Activated naive CD4-positive, alpha-beta T cell treated with anti-CD3 and anti-CD28 coated beads, Interleukin-2, amount 50 U/mL, for 72 hours (primary cell): ENCODE results near the gene SSMEM1. TPM values are rescaled to one million over a fixed set of nuclear protein-coding genes. Genes with fewer than 3 reads are reported as not detected.
"Not testable (repeated sequence)": the region's sequence is repeated elsewhere in the genome, so short reads cannot be mapped to it uniquely, and the experiment has no call there.

ENCODE experiments used
- ATAC-seq, 2 donors: fragments of 150-1000 bp; cut with Tn5 transposase; 2 replicates each; pipeline ENCODE4 v1.10.0; 2021; ENCODE audit warnings: mild to moderate bottlenecking in 2 of 2, moderate library complexity in 2 of 2
- DNase-seq, 2 donors: peaks; one replicate each; pipeline ENCODE4 v3.0.0; 2021 to 2022; ENCODE audit warnings: low spot score in 2 of 2
- H3K27ac Mint-ChIP-seq, 2 donors: one replicate each; pipeline ENCODE4 v1.8.0; 2022; ENCODE audit warnings: mild to moderate bottlenecking in 2 of 2, mixed read lengths in 2 of 2
- H3K36me3 Mint-ChIP-seq, 2 donors: one replicate each; pipeline ENCODE4 v1.8.0; 2022; ENCODE audit warnings: mixed read lengths in 2 of 2
- H3K9me3 Mint-ChIP-seq, 2 donors: one replicate each; pipeline ENCODE4 v1.8.0; 2022; ENCODE audit warnings: mixed read lengths in 2 of 2
- total RNA-seq, 2 donors: library from RNA; stranded (reverse); gene quantifications; one replicate each; pipeline ENCODE4 v1.2.3, GENCODE V29; 2022

SSMEM1 gene
- total RNA-seq, 2 donors from 2014 or later = not detected

GRCh38 chr7:130201796-130202195 is 5.9 kb upstream of the SSMEM1 start:
- Mint-ChIP-seq H3K27ac (no peak overlapping the region), H3K36me3 (peaks cover 32% of the 10 kb centered on the region in 2 donors), H3K9me3 (no peaks in the 10 kb centered on the region)
- DNase-seq = no peak
- no peak for ATAC-seq

DNA sequence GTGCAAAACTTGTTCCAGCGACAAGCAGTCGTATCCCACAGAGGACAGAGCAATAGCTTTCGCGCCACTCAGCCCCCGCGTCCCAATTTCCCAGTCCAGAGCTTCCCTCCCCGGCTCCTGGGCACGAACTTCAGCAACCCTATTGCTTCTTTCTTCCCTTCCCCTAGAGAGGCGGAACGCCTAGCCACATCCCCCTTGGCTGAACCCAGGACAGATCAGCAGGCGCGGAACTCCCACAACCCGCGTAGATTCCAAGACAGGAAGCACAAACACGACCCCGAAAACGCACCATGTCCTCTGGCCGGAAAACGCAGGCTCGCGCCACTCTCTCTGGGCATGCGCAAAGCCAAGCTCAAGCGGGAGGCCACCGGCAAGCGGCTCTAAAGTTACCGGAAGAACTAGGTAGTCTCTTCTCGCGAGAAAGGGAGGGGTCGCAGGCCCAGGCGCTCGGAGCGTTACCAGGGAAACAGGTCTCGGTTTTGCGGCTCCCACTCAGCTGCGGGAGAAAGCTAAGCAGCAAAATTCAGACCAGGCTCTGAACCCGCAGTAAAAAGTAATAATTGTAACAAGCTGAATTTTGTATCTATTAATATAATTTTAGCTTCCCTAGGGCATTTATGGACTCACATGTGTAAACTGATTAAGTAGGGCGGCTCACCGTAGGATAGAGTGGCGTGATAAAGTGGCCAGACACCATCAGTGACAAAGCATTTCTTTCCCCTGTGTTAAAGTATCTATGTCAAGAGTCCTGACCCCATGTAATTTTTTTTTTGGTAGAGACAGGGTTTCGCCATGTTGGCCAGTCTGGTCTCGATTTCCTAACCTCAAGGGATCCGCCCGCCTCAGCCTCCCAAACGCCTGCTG is 2.3 kb upstream of the SSMEM1 start, which contains the start of gene TMEM209:
Gene TMEM209, minus strand, starts transcription at position 323 of the 864 bp plus-strand sequence. Its CDS starts 31 bp downstream, at position 292.
- H3K36me3 Mint-ChIP-seq = peaks cover 26 to 32% of the 10 kb centered on the region in 2 donors
- ATAC-seq = peak; percentile 99
- H3K27ac Mint-ChIP-seq = peak within 1 kb of the TSS; percentile 99 to 100
- H3K9me3 Mint-ChIP-seq = no peaks in the 10 kb centered on the region
- peak; percentile 93 to 97 for DNase-seq

DNA sequence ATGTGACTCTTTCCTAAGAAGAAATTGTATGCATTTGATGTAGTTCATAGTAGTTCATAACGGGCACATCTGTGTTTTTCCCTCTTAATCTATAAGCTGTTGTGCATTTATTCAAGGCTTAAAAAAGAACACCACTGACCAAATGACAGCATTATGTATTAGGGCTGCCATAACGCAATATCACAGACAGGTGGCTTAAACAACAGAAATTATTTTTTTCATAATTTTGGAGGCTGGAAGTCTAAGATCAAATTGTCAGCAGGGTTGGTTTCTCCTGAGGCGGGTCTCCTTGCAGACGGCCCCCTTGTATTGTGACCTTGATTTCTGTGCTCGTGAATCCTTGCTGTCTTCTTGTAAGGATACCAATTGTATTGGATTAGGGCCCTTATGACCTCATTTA is 627 bp upstream of the SSMEM1 start:
- ATAC-seq (no peak), DNase-seq (no peak)
- H3K9me3 Mint-ChIP-seq = no peaks in the 10 kb centered on the region
- no peak overlapping the region for H3K27ac Mint-ChIP-seq
- H3K36me3 Mint-ChIP-seq = peaks cover 18 to 23% of the 10 kb centered on the region in 2 donors

DNA sequence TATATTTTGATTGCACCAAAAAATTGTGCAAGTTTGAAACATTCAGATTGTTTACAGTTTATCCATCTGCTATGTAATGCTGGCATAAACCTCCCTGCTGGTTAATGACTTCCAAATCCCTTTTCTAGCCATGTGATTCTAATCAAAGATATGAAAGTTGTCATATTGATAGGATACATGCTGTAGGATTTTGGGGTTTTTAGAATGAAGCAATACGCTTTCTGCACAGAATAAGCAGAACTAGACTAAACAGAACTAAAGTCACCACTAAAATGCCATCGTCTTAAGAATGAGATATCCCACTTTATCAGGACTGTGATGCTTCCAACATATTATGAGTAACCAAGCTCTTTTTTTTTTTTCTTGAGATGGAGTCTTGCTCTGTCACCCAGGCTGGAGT is 856 bp downstream of the SSMEM1 start:
- no peak overlapping the region for H3K27ac Mint-ChIP-seq
- H3K36me3 Mint-ChIP-seq = peaks cover 11 to 16% of the 10 kb centered on the region in 2 donors
- no peaks in the 10 kb centered on the region for H3K9me3 Mint-ChIP-seq
- ATAC-seq = no peak
- no peak for DNase-seq

- DNase-seq = no peak
- H3K9me3 Mint-ChIP-seq = no peaks in the 10 kb centered on the region
- H3K36me3 Mint-ChIP-seq = peaks cover under 1 to 3% of the 10 kb centered on the region in 2 donors
- no peak for ATAC-seq
- no peak overlapping the region for H3K27ac Mint-ChIP-seq
Observed at GRCh38 chr7:130210181-130210935, 2.7 kb downstream of the SSMEM1 start.

GRCh38 chr7:130213828-130214227 is 6.2 kb downstream of the SSMEM1 start:
- no peak overlapping the region for H3K27ac Mint-ChIP-seq
- DNase-seq (no peak), ATAC-seq (no peak)
- H3K9me3 Mint-ChIP-seq = no peaks in the 10 kb centered on the region
- H3K36me3 Mint-ChIP-seq = no peaks in the 10 kb centered on the region

GRCh38 chr7:130216025-130216424 is 8.4 kb downstream of the SSMEM1 start:
- ATAC-seq (no peak), DNase-seq (no peak)
- Mint-ChIP-seq H3K27ac (no peak overlapping the region), H3K9me3 (no peaks in the 10 kb centered on the region), H3K36me3 (no peaks in the 10 kb centered on the region)

- no peak overlapping the region for H3K27ac Mint-ChIP-seq
- DNase-seq (no peak), ATAC-seq (no peak)
- no peaks in the 10 kb centered on the region for H3K9me3 Mint-ChIP-seq
- H3K36me3 Mint-ChIP-seq = no peaks in the 10 kb centered on the region
Observed at GRCh38 chr7:130216750-130217149, 9.1 kb downstream of the SSMEM1 start.

DNA sequence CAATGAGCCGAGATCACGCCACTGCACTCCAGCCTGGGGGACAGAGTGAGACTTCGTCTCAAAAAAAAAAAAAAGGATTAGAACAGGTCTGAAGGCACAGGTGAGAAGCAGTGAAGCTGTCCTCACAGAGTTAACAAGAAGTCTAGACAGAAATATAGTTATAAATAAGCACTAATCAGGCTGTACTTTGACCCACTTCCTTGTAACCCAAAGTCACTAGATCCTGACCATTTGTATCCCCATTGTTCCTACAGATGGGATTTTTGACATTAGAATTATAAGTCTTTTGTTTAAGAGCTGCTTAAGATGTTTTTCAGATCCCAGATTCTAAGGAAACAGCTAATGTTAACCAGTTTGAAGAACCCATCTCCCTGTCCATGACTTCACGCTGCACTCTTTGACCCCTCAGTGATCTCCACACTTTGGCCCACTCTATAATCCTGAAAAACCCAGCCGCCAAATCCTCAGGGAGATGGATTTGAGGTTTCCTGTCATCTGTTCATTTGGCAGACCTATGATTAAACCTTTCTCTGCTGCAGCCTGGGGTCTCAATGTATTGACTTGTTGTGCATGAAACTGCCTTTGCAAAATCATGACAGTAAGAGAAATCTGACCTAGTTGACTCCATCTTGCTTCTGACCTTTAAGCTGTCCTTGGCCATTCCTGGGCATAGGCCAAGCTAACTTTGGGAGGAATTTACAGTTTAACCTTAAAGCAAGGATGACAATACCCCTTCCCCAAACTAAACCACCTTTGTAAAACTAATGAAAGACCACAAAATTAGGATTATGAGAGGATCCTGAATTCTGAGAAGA is 11.4 kb downstream of the SSMEM1 start:
- DNase-seq = no peak
- Mint-ChIP-seq H3K9me3 (no peaks in the 10 kb centered on the region), H3K27ac (no peak overlapping the region), H3K36me3 (no peaks in the 10 kb centered on the region)
- ATAC-seq = no peak

DNA sequence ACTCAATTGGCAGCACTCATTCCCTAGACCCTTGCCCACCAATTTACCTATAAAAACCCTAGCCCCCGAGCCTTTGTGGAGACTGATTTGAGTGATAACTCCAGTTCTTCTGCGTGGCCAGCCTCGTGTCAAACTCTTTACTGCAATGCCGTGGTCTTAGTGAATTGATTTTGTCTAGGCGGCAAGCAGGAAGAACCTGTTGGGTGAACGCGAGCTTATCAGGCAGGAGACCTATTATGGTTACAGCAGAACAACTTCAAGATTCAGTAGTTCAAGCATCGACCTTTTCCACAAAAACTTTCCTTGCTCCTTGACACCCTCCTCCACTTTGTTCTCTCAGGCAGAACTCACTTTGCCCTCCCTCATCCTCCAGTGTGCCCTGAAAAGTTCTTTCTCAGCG is 12.2 kb downstream of the SSMEM1 start:
- Mint-ChIP-seq H3K27ac (no peak overlapping the region), H3K36me3 (no peaks in the 10 kb centered on the region), H3K9me3 (no peaks in the 10 kb centered on the region)
- no peak for ATAC-seq
- no peak for DNase-seq

DNA sequence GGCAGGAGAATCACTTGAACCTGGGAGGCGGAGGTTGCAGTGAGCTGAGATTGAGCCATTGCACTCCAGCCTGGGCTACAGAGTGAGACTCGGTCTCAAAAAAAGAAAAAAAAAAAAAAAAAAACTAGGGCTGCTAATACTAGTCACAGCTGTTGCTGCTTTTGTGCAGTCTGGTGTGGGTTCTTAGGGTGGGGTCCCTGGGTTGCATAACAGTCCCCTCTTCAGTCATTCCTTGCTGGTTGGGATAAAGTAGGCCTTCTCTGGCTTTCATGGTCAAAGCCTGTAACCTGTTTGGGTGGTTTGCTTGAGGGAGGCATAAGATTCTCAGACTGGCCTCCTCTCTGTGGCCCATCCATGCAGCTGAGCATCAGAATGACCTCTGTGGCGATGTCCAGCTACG is 14.1 kb downstream of the SSMEM1 start:
- no peak for DNase-seq
- Mint-ChIP-seq H3K9me3 (no peaks in the 10 kb centered on the region), H3K36me3 (no peaks in the 10 kb centered on the region), H3K27ac (no peak overlapping the region)
- no peak for ATAC-seq

- DNase-seq (no peak), ATAC-seq (no peak)
- H3K9me3 Mint-ChIP-seq = no peaks in the 10 kb centered on the region
- H3K27ac Mint-ChIP-seq = no peak overlapping the region
- no peaks in the 10 kb centered on the region for H3K36me3 Mint-ChIP-seq
Observed at GRCh38 chr7:130223646-130224045, 16.0 kb downstream of the SSMEM1 start.

GRCh38 chr7:130224210-130224609 is 16.6 kb downstream of the SSMEM1 start:
- H3K9me3 Mint-ChIP-seq = no peaks in the 10 kb centered on the region
- peak overlapping the region in 1 of 2 donors; percentile 17 for H3K27ac Mint-ChIP-seq
- DNase-seq (no peak), ATAC-seq (no peak)
- no peaks in the 10 kb centered on the region for H3K36me3 Mint-ChIP-seq

- H3K9me3 Mint-ChIP-seq, H3K36me3 Mint-ChIP-seq, H3K27ac Mint-ChIP-seq, DNase-seq, ATAC-seq: not testable (repeated sequence)
Observed at GRCh38 chr7:130224923-130225322, 17.3 kb downstream of the SSMEM1 start.

- ATAC-seq (no peak), DNase-seq (no peak)
- H3K27ac Mint-ChIP-seq = no peak overlapping the region
- H3K9me3 Mint-ChIP-seq = no peaks in the 10 kb centered on the region
- no peaks in the 10 kb centered on the region for H3K36me3 Mint-ChIP-seq
Observed at GRCh38 chr7:130226333-130226732, 18.7 kb downstream of the SSMEM1 start.

DNA sequence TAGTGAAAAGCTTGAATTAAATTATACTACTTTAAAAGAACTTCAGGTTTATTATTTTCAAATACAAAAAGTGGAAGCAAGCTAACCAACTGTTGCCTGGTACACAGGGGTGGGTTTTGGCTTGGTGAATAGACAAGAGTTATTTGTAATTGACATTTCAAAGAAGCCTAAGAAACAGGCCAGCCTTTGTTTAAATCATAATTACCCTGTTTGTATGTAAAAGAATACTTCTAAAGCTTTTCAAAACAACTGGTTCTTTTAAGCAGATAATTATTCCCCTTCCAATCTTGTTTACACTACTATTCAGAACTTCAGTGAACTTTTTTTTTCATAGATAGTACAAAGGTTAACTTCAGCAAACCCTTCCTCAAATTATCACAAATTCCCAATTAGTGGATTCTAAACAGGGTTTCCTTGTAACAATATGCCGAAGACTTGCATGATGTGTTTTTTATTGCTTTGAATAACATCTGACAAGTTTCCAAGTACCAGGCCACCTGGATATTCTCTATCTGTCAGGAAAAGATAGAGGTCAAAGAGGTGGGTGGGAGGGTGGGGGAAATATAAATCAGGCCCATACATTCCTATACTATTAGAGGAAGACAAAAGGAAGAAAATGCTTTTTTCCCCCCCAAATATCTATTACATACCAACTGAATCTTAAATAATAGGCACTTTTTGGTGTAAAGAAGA is 20.4 kb downstream of the SSMEM1 start:
- no peak for ATAC-seq
- no peak for DNase-seq
- no peaks in the 10 kb centered on the region for H3K9me3 Mint-ChIP-seq

More for the DNA sequence above, 20.4 kb downstream of the SSMEM1 start:
- H3K27ac Mint-ChIP-seq = no peak overlapping the region
- no peaks in the 10 kb centered on the region for H3K36me3 Mint-ChIP-seq
